Stimulated activated CD8-positive, alpha-beta memory T cell treated with anti-CD3 and anti-CD28 coated beads, Interleukin-4, amount 100 ng/mL, for 1 hour (primary cell): ENCODE data around the gene ZNF516.

Experiments used
- DNase-seq, 2 donors: peaks; one replicate each; pipeline ENCODE4 v3.0.0-alpha.2; 2020; ENCODE audit warnings: low read depth in 2 of 2, low spot score in 1 of 2

The ZNF516 gene

DNA sequence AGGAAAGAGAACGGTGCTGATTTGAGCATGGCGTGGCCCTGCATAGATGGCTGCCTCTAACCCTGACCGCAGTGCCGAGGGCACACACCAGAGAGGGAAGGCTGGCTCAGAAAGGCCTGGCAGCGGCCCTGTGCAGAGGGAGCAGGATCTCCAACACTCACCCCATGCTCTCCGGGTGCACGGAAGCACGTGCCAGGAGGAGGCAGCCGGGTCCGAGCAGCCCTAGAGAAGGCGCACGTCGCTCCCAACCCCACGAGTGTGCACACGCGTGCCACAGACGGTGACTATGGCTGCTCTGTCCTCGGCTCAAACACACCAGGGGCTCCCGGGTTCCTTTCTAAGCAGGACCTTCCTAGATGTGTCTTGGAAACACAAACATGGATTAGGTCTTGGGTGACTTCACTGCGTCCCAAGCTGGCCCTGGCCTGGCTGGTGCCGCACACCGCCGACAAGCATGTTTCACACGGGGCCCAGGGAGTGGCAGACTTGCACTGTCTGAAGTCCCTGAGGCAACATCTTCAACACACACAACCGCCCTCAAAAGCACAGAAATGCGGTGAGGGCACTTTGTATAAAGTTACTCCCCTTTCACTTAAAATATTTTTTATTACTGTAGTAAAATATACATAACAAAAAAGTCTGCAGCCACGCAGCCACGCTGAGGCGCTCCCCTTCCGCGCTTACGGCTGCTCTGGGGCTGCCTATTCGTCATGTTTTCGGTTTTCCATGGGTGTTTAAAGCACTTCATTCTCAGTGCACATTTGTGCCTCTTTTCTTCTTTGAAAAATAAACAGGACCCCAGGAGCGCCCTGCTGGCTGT lies 110.0 kb downstream of the ZNF516 start:
- no peak for DNase-seq

DNA sequence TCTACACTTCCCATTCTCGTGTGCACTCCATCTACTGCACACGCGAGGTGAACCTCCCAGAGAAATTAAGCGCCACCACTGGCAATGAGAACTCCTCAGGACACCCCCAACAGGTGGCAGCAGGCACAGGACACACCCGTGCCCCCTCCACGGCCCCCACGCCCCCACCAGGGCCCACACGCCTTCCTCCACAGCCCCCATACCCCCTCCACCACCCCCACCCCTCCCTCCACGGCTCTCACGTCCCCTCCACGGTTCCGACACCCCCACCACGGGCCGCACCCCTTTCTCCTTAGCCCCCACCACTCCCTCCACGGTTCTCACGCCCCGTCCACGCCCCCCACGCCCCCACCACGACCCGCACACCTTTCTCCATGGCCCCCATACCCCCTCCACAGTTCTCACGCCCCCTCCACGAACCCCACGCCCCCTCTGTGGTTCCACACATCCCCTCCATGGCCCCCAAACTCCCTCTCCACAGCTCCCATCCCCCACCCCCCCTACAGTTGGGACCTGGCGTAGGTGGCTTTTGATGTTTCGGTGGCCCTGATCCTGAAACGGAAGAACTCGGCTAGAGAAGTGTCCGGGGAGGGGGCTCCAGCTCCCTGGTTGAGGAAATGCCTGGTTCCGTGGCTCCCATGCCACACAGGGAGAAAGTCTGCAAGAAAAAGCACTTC lies 110.8 kb downstream of the ZNF516 start:
- DNase-seq = no peak

DNA sequence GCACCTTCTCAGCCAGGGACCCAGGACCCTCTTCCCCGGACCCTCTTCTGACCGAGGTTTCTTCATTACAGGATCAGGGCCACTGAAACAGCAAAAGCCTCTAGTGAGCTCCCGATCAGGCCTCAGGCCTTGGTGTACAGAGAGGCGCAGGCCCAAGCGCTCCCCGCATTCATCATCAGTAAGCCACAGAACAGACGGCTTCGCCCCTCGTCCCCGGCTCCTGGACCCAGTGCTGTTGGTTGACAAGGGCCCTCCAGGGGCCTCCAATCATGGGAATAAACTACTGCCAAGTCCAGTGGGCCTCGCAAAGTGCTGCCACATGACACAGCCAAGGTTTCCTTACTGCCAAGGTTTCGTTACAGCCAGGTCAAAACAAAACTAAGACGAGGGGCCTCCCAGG lies 111.4 kb downstream of the ZNF516 start:
- no peak for DNase-seq

DNA sequence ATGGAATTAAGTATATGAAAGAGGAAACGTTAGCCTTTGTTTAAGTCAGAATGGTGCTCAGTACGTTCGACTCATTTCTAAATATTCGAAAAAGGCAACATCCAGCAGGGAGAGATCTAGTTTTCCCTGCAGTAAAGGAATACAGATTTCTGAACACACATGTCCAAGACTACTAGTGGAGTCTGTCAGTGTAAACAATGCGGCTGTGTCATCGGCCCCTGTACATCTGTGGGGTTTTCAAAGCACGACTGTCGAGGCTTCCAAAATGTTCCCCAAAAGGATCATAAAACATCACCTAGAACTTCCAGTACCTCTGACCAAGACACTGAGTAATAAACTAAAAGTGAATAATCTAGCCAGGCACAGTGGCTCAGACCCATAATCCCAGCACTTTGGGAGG lies 112.8 kb downstream of the ZNF516 start:
- no peak for DNase-seq

DNA sequence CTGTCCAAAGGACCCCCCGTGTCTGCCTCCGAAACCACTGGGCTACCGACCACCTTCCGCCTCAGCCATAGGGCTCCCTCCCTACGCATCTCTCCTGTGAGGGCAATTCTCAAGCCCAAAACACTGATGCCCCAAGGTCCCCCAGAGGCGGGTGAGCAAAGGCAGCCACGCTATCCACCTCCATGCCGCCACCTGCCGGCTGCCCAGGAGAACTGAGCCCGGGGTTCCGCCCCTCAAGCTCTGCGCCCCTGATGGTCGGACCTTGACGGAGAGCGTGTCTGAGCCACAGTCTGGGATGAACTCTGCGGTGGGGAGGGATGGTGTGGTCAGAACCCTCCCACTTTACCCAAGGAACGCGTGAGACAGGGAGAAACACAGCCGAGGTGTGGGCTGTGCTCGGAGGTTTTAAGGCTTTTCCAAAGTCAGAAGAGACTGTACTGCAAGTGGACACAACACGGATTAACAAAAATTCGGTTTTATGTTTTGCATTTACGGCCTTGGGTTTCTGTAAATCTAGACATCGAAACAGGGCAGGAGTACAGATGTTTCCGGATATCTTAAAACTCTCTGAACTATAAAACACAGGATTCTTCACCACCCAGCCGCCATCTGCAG lies 114.1 kb downstream of the ZNF516 start:
- no peak for DNase-seq

DNA sequence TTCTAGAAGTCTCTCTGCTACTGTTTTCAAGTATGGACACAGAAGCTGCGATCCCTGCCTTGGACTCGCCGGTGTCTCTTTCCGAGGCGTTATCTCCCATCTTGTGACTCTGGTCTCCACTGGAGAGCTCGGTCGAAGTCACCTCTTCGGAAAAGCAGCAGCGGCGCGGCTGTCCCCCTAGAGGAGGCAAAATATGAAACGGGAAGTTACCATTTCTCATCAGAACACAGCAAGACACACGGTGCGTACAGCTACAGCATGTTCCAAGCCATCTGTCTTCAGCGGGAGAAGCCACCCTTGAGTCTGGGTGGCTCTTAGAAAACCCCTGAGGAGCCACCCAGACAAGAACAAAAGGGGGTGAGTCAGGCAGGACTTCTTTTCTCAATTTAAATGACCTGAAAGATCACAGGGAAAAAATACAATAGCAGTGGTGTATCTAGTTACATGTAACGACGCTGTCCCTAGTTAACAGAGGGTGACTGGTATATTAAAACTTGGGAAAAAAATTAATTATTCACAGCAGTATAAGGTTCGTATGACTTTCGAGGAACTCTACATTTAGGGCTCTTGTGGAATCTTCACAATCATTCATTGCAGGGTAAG lies 114.8 kb downstream of the ZNF516 start:
- no peak for DNase-seq

DNA sequence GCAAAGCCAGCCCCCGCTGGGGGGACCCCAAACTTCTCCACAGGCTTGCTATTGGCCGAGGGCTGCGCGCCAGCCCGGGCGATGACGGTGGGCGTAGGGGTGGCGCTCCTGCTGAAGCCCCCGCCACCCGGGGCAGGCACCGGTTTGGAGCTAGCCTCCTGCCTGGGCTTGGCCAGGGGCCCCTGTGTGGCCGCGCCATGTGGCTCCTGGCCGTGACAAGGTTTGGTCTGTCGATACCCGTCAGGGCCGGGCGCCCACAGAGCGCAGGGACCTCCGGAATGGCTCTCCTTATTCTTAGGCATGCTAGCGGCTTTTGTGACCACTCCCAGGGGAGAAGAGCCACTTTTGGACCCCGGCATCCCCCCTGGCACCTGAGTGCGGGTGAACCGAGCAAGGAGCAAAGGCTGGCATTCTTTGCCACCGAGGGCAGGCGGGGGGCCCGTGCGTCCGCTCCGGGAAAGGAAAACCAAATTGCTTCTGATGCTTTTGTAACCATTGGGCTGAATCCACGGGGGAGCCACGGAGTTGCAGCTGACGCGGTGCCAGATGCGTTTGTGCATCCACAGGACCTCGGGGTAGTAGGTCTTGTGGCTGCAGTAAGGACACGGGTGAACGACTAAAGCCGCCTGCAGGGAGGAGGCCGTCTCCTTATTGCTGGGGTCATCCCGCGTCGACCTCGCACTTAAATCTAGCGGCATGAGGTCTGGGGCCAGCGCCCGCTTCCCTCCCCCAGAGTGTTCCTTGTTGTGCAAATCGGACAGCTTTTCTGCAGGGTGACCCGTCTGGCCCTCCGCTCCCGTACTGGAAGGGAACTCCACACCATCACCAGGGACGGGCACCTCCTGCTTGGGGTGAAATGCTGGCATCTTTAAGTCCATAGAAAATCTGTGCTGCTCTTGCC lies 115.6 kb downstream of the ZNF516 start:
- no peak for DNase-seq

DNA sequence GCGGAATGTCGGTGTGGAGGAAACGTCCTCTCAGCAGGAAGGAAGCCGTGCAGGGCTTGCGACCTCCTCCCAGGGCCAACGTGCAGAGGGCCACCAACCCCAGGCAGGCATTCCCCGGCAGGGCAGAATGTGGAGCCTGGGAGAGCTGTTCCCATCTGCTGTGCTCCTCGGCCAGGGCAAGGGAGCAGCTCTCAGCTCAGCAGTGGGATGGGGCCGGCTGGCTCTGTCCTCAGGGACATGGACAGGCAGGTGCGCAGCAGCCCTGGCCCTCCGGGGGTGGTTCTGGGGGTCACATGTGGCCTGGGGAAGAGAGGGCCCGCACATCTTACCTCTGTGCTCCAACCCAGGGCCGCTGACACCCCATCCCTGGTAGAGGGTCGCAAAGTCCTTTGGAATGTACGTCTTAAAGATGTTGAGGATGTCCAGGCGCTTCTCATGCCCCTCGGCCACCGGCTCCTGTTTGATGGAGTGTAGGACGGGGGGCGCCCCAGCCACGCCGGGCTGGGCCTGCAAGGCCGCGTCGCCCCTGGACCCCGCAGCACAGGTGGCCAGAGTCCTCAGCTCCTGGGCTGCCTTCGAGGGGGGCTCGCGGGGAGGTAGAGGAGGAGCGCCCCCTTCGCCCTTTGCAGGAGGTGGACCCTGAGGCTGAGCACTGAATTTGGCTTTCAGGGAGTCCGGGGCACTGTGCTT lies 116.4 kb downstream of the ZNF516 start:
- DNase-seq = no peak

DNA sequence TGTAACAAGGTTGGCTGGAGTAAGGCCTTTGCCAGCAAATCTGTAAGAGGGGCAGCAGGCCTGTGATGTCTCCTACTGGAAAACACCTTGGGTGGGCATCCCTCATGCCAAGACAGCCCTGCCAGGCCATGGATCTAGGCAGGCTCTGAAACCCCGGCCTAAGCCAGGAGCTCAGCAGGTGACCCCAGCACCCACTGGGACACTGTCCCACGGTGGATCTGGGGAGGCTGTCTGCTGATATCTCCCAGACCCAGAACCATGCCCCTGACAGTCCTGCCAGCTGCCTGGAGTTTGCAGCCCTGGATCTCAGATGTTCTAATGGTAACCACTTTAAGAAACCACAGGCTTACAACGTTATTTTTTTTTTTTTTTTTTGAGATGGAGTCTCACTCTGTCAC lies 117.7 kb downstream of the ZNF516 start:
- DNase-seq = no peak

DNA sequence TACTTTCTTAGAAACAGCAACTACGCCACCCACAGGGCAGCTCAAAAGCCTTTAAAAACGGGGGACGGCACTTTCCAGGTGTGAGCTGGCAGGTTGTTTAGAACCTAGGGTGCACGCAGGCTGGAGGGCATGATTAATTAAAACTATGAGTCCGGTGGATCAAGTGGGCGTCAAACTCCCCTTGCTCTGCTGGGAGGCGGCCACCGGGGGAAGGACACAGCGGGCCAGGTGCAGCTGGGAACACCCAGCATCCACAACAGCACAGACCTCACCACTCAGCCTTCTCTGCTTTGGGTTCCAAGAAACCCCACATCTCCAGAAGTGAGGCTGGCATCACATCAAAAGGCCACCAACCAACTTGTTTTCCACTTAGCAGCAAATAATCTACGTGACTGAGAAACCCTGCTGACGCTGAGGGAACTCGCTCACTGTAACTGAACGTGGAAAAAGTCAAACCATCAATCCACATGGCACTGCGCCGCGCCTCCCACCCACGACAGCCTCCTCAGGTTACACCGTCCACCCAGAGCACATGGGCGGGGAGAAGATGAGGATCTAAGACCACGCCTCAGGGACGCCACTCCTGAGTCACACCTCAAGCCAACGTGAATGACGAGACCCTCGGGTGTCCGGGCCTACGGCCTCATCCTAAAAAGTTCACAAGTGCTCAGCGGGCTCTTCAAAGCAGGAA lies 118.2 kb downstream of the ZNF516 start:
- no peak for DNase-seq

DNA sequence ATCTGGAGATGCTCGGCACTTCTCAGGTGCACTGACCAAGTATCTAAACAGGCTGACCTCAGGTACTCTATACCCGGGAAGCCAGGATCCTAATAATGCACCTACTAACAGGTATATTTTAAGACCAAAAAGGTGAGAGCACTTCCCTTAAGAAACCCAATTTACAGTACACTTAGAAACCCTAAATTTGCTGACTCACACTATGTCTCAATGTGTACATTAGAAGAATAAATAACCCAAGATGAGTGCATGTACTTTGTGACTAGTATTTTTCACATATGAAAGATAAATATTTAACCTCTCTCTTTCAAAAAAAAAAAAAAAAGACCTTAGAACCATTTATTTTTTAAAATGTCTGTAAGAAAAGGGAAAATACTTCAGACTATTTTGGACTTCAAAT lies 118.8 kb downstream of the ZNF516 start:
- DNase-seq = no peak

DNA sequence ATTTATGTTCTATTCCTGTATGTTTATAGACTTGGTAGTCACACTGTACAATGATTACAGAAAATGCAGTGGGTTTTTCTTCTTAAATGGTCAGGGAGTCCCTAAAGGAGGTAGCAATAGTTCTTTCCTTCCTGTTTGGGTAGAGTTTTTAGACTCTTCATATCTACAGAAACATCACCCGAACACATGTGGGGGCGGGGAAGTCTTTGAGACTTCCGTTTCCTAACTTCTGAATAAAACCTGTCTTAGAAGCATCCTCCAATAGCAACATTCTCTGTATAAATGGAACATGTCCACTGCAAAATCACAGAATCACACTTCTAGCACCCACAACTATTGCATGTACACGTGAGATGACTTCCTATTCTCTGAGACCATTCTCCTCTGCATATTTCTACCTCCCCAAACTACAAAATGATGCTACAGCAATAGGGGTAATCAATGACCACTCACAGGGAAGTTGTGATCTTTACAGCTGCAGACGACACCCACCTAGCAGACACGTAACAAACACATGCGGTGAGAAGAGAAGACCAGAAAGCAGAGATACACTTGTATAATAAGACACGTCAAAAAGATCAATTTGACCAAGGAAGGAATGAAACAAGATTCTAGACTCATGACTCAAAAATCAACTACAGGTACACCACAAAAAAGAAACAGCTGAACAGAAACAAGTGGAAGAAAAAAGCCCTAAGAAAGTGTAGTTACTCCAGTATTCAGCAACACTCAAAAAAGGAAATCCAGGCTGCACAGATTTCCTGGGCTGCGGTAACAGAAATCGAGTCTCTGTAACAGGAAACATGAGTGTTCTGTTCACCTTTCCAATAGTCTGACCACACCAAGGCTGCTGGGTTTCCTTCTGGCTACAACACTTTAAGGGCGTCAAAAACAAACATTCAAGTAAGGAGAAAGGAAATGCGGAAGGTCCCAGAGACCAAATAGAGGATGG lies 120.4 kb downstream of the ZNF516 start:
- DNase-seq = no peak

DNA sequence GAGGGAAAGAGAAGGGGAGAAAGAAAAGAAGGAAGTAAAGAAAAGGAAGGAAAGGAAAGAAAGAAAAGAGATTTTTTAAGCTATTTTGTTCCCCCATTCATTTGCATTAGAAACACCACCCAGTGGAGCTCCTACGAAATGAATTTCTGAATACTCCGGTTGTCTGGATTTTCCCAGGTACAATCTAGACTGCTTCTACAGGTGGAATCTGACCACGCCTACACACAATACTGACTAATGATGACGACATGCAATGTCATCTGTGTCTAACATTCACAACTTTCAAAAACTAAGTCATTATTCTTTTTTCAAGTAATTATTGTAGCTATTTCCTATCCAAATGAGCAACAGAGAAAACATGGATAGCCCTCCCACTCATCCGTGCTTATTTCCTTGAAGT lies 121.7 kb downstream of the ZNF516 start:
- DNase-seq = no peak

DNA sequence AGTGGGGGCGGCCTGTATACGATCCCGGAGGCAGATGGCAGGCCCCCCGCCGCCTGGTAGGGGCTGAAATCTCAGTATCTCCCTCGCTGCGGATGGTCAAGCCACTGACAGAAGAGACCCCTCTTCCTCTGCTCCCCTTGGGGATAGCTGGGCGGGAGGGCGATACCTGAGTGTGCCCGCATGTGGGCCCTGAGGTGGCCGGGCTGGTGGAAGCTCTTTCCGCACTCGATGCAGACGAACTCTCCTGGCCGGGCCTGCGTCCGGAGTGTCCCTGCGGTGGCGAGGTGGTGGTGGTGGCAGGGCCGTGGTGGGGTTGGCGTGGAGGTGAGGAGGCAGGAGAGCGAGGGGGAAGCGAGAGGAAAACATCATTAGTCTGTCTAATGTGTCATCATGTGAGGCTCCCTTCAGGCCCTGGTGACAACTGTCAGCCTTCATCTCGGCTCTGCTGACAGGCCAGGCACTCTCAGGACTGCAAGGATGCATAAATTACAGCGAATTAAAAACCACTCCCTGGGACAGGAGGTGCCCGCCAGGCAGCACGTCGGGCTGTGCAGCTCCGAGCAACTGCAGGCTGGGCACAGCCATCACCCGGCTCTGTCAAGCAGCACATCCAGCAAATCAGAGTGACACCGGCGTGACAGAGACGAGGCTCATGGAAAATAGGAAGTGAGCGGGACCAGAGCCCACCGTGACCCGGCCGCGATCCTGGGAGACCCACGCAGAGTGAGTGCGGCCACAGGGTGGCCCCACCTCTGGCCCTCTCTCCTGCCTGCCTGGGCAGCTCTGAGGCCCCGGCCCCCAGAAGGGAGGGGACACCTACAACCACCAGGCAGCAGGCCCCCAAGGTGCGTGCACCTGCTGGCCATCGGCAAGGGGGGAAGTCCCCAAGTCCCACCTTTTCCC lies 123.5 kb downstream of the ZNF516 start:
- DNase-seq = no peak

DNA sequence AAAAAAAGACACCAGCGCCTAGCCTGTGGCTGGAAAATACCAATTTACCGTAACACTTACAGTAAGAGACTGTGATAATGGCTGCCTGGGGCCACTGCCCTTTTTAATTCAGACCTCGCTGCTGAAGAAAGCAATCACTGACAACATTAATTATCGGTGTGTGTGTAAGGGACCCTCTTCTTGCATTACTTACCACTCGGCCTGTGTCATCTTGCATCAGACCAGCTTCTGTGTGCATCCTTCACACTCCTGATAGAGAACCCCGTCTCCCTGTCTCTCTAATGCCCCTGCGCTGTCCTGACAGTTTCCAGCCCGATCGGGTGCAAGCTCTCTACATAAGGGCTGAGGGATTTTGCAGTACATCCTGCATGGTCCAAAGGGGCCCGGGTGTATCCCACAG lies 124.4 kb downstream of the ZNF516 start:
- DNase-seq = no peak

DNA sequence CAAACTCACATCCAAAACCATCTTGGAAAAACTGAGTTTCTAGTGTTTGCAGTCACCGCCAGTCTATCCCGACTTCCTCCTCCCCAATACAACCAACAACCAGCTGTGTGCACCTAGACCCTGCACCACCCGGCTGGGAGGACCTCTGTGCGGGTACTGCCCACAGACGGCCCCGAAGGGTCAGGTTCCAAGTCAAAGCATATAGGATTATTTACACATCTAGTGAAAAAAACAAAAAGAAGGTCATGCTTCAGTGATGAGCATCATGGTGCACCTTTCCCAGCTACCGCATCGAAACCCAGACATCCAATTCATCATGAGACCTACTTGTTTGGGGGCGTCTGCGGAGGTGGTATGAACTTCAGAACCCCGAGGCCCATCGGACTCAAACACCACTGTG lies 124.8 kb downstream of the ZNF516 start:
- no peak for DNase-seq

DNA sequence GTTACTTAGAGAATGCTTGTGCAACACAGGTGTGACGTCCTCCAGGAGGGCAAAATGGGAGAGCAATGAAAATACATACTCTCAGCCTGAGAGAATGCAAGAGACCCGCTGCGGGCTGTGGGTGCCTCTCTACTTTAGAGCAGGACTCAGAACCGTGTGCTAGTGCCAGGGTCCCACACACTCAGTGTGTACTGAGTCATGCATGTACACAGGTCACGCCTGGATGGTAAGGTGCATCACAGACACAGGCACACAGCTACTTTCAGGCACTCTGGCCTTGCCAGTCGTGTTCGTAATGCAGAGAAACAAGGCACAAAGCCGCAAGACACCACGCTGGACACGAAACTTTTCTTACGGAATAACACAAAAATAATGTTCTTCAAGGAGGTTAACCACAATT lies 125.3 kb downstream of the ZNF516 start:
- no peak for DNase-seq

DNA sequence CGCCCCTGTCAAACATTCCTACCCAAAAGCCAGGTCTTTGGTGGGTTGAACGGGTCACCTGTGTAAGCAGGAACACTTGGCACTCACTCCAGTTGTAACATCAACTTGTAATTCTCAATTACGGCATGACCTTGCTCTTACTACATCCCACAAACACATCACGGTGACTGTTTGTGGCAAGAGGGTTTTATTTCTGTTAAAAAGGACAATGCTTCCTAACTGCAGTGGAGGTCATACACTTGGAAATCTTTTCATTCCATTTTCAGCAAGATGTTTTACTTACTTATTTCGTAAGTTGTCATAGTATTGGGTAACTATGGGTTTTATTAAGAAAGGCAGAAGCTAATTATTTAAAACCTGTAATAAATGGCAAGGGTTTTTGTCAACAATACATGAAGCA lies 126.1 kb downstream of the ZNF516 start:
- DNase-seq = no peak
